Mesothelial cell of epicardium (in vitro differentiated cells): ENCODE results near the gene TBPL1. TPM values are rescaled to one million over a fixed set of nuclear protein-coding genes. Genes with fewer than 3 reads are reported as not detected.

Experiments used
- DNase-seq, 2 experiments: peaks; one replicate each; pipeline ENCODE4 v3.0.0; 2021; ENCODE audit warnings: low spot score in 2 of 2; ENCODE audit not compliant: unreplicated experiment in 2 of 2
- H3K27ac Mint-ChIP-seq: 2 replicates; pipeline ENCODE4 v1.8.0; 2021; ENCODE audit warnings: mixed read lengths
- H3K27me3 Mint-ChIP-seq: 2 replicates; pipeline ENCODE4 v1.8.0; 2021; ENCODE audit warnings: low read depth, mixed read lengths
- H3K36me3 Mint-ChIP-seq: 2 replicates; pipeline ENCODE4 v1.8.0; 2021; ENCODE audit warnings: mixed read lengths
- H3K4me1 Mint-ChIP-seq: 2 replicates; pipeline ENCODE4 v1.8.0; 2021; ENCODE audit warnings: mixed read lengths
- H3K4me3 Mint-ChIP-seq: 2 replicates; pipeline ENCODE4 v1.8.0; 2021; ENCODE audit warnings: mild to moderate bottlenecking, moderate library complexity, mixed read lengths
- H3K9me3 Mint-ChIP-seq: 2 replicates; pipeline ENCODE4 v1.8.0; 2021; ENCODE audit warnings: mixed read lengths
- CTCF ChIP-seq: fragments of 200-600 bp; sonication (generic); IDR thresholded peaks from one replicate; pipeline ENCODE4 v1.5.0; 2021; ENCODE audit warnings: antibody characterized with exemption; ENCODE audit not compliant: unreplicated experiment
- total RNA-seq: library from RNA; stranded (reverse); gene quantifications from 3 replicates; pipeline ENCODE4 v1.2.1, GENCODE V29; 2021

Gene TBPL1
- total RNA-seq, 1 donor from 2014 or later: 31.0 TPM

GRCh38 chr6:134031696-134032255 lies 78.8 kb downstream of the TBPL1 start:
- TF ChIP-seq CTCF: no peak
- Mint-ChIP-seq H3K27ac (no peak overlapping the region), H3K4me1 (peaks cover 33% of the 10 kb centered on the region), H3K27me3 (no peaks in the 10 kb centered on the region), H3K9me3 (peaks cover 8% of the 10 kb centered on the region), H3K4me3 (no peak overlapping the region), H3K36me3 (peaks cover 12% of the 10 kb centered on the region)
- DNase-seq: no peak

GRCh38 chr6:134034478-134034877 lies 81.5 kb downstream of the TBPL1 start:
- no peaks in the 10 kb centered on the region for H3K9me3 Mint-ChIP-seq
- H3K36me3 Mint-ChIP-seq: peaks cover under 1% of the 10 kb centered on the region
- DNase-seq: no peak
- H3K4me1 Mint-ChIP-seq: peaks cover 27% of the 10 kb centered on the region
- no peak overlapping the region for H3K27ac Mint-ChIP-seq
- TF ChIP-seq CTCF: no peak
- H3K4me3 Mint-ChIP-seq: no peak overlapping the region
- H3K27me3 Mint-ChIP-seq: no peaks in the 10 kb centered on the region

GRCh38 chr6:134034961-134035822 lies 82.2 kb downstream of the TBPL1 start:
- no peaks in the 10 kb centered on the region for H3K9me3 Mint-ChIP-seq
- H3K4me1 Mint-ChIP-seq: peaks cover 20% of the 10 kb centered on the region
- TF ChIP-seq CTCF: no peak
- no peak overlapping the region for H3K4me3 Mint-ChIP-seq
- no peak for DNase-seq
- H3K36me3 Mint-ChIP-seq: no peaks in the 10 kb centered on the region
- H3K27ac Mint-ChIP-seq: peak overlapping the region; percentile 22
- no peaks in the 10 kb centered on the region for H3K27me3 Mint-ChIP-seq

- no peaks in the 10 kb centered on the region for H3K27me3 Mint-ChIP-seq
- no peak for TF ChIP-seq CTCF
- H3K9me3 Mint-ChIP-seq: no peaks in the 10 kb centered on the region
- H3K27ac Mint-ChIP-seq: no peak overlapping the region
- no peak overlapping the region for H3K4me3 Mint-ChIP-seq
- no peak for DNase-seq
- peaks cover 17% of the 10 kb centered on the region for H3K4me1 Mint-ChIP-seq
- H3K36me3 Mint-ChIP-seq: no peaks in the 10 kb centered on the region
Observed at GRCh38 chr6:134035823-134036296, 82.8 kb downstream of the TBPL1 start.

- DNase-seq: no peak
- Mint-ChIP-seq H3K9me3 (peaks cover 7% of the 10 kb centered on the region), H3K27me3 (no peaks in the 10 kb centered on the region), H3K27ac (no peak overlapping the region), H3K4me3 (no peak overlapping the region), H3K36me3 (peaks cover 13% of the 10 kb centered on the region), H3K4me1 (peaks cover 15% of the 10 kb centered on the region)
- TF ChIP-seq CTCF: no peak
Observed at GRCh38 chr6:134039116-134039515, 86.1 kb downstream of the TBPL1 start.

Other genes starting within 250 kb of the TBPL1 start
- 4.7 to 5.3 TPM (median 5.0 TPM) in 3 replicates for gene TCF21, start 64.1 kb upstream of the TBPL1 start, total RNA-seq
- gene SLC2A12, start 99.4 kb downstream of the TBPL1 start, total RNA-seq: 7.8 to 8.7 TPM (median 8.1 TPM) in 3 replicates